NCI-H2107 (cell line): ENCODE measurements around the gene SOD3.

ENCODE experiments used
- DNase-seq: peaks from one replicate; lab custom pipeline; 2025; lab: John Stamatoyannopoulos, UW

SOD3 gene

GRCh38 chr4:24842356-24842755 lies 47.0 kb downstream of the SOD3 start:
- DNase-seq, result no peak

DNA sequence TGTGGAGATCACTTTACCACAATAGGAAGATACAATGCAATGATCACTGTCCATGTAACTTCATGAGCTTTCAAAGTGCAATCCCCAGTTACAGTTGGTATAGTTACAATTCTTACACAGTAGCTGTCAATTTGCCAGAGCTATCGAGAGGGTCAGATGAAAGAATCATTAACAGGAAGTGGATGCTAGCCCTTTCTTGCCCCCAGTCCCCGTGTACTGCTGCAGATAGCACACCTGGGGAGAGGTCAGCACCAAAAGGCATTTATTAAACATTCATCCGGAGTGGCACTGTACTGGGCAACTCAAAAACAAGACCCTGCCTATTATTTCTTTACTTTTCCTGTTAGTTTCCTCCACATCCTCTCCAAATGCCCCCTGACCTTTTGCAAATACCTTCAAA lies 47.7 kb downstream of the SOD3 start:
- no peak for DNase-seq

DNA sequence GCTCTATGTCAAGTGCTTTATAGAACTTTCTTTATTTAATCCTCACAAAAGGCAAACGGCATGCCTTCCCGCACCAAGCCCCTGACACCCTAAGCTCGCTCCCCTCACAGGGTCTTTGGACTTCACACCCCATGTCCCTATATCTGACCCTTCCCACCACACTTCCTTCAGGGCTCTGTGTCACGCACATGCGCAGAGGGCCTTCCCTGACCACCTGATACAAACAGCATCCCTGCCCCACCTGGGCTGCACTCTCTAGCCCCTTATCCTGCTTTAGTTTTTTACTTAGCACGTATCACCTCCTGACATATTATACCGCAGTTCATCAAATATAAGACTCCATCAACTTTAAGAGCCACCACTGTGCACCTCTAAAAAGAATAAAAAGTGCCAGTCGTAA lies 49.8 kb downstream of the SOD3 start:
- DNase-seq, result no peak

DNA sequence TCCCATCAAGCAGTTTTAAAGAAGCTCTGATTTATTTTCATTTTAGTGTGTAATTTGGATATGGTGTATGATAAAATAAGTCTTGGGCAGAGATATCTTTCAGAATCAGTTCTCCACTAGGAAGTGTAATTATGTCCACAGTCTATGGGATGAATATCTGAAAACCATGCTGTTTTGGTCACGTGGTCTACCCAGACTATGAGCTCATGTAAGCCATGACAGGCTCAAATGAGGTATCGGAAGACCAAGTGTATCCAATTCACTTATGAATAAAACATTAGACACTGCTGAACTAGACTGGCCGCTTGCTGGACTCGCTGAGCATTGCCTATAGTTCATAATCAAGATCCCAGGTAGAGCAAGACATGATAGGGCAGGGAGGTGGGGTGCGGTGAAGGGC lies 50.5 kb downstream of the SOD3 start:
- no peak for DNase-seq

DNA sequence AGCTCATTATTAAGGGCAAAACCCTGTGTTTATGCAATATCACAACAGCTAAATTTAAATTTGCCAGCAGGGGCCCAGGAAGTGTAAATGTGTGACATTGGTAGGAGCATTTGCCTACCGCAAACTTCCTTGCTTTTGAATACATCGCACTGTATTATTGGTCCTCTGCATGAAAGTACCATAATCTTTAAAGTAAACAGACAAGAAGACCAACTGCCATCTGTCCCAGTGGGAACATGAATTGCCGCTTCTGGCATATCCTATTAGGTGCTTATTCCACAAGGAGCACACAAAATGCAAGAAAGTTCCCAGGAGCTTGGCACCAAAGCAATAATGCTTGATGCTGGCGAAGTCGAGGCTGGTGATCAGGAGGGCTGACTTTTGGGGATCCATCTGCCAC lies 51.3 kb downstream of the SOD3 start:
- DNase-seq, result no peak

DNA sequence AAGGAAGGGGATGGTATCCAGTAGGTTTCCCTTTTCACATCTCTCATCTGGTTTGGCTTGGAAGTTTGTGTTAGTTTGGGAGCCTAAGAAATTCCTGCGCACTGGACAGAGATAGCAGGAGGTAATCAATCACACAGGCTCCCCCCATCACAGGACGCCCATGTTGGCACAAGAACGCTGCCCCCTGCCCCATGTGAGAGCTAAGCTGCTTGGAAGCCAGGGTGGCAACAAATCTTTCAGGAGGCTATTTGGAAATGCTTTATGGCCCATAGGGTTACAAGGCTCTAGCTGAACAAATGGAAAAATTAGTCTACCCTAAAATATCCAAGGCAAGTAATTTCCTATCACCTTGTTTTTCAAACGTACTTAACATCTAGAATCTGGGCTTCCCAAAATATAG lies 54.0 kb downstream of the SOD3 start:
- DNase-seq, result no peak

DNA sequence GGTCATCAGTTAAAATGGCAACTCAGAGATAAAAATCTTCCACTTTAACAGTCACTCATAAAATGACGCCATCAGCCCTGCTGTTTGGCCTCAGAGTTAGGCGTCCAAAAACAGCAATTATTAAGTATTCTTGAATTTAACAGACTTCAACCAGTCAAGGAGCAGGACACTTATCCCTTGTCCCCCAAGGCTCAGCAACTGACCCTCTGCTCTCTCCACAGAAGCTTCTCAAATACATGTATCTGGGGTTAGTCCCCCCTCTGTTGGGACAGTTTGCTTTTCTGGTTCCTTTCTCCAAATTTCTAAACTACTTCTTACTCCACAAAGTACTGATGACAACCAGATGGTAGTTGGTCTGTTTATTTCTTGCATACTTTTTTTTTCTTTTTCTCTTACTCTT lies 54.4 kb downstream of the SOD3 start:
- DNase-seq, result no peak
